ENCODE results near the gene KIAA0232.

Gene KIAA0232

GRCh38 chr4:6773616-6774540 is 8.6 kb upstream of the KIAA0232 start:
- FAIRE-seq, result no peak
- no peak for TF ChIP-seq SPI1 (IDR thresholded peaks at IDR 0.05; ENCODE audit: low read depth, low read length)
- TF ChIP-seq PAX5 (IDR thresholded peaks at IDR 0.05; ENCODE audit: insufficient read depth, low read length, severe bottlenecking), result no peak
- no peak for TF ChIP-seq TAF1 (IDR thresholded peaks at IDR 0.05; ENCODE audit: low read depth, low read length)
- no peak for TF ChIP-seq POU2F2 (IDR thresholded peaks at IDR 0.05; ENCODE audit: low read depth, low read length)
- no peak for TF ChIP-seq POLR2A (IDR thresholded peaks at IDR 0.05; ENCODE audit: low read depth, low read length)
- TF ChIP-seq POLR2AphosphoS5 (IDR thresholded peaks at IDR 0.05; ENCODE audit: low read depth, low read length), result no peak
- no peak for DNase-seq (ENCODE audit: insufficient read length, low spot score)

DNA sequence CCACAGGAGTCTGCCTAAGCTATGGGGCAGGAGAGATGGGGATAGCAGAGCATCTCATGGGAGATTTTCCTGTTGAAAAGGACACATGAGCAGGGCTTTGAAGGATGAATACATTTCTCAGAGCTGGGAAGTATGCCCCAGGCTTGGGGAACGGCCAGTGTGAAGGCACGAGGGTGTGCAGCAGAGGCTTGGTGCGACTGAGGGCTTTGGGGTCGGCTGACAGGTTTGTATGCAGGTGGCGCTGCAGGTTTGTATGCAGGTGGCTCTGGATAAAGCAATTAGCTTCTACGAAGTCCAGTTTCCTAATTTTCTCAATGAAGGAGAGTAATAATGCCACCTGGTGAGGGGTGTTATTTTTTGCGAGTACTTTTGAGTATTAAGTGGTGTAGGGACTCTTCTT is 6.8 kb upstream of the KIAA0232 start:
- no peak for DNase-seq (ENCODE audit: insufficient read length, low spot score)
- no peak for TF ChIP-seq POLR2A (IDR thresholded peaks at IDR 0.05; ENCODE audit: low read depth, low read length)
- no peak for TF ChIP-seq POLR2AphosphoS5 (IDR thresholded peaks at IDR 0.05; ENCODE audit: low read depth, low read length)
- TF ChIP-seq PAX5 (IDR thresholded peaks at IDR 0.05; ENCODE audit: insufficient read depth, low read length, severe bottlenecking), result no peak
- no peak for TF ChIP-seq TAF1 (IDR thresholded peaks at IDR 0.05; ENCODE audit: low read depth, low read length)
- no peak for TF ChIP-seq SPI1 (IDR thresholded peaks at IDR 0.05; ENCODE audit: low read depth, low read length)
- TF ChIP-seq POU2F2 (IDR thresholded peaks at IDR 0.05; ENCODE audit: low read depth, low read length), result no peak
- FAIRE-seq, result no peak

GRCh38 chr4:6776920-6777635 is 5.4 kb upstream of the KIAA0232 start:
- DNase-seq (ENCODE audit: insufficient read length, low spot score) (no peak), FAIRE-seq (no peak)
- TF ChIP-seq POU2F2 (IDR thresholded peaks at IDR 0.05; ENCODE audit: low read depth, low read length), result no peak

DNA sequence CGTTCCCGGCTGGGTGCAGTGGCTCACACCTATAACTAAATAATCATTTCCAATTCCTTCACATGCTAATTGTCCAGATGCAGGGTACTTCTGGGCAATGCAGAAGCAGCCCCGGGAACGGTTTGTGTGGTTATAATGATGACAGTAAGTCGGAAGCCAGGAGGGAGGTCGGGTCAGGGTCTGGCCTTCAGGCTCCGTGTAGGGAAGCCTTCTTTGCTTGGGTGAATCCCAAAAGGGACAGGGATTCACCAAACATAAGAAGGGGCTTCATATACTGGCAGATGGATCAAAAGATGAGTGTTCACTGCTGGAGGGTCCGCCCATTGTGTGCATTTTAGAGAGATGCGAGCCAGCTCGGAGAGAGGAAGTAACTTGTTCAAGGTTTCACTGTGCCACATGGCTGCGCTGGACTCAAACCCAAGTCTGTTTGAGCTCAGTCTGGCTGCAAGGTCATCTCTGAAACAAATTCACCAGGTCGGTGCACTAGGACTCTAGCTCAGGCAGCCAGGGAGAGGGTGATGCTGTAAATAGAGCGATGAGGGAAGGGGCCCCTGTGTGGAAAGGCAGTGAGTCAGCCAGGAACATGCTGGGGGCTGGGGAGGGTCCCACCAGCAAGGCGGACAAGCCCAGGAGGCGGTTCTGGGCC is 4.8 kb upstream of the KIAA0232 start:
- no peak for FAIRE-seq

DNA sequence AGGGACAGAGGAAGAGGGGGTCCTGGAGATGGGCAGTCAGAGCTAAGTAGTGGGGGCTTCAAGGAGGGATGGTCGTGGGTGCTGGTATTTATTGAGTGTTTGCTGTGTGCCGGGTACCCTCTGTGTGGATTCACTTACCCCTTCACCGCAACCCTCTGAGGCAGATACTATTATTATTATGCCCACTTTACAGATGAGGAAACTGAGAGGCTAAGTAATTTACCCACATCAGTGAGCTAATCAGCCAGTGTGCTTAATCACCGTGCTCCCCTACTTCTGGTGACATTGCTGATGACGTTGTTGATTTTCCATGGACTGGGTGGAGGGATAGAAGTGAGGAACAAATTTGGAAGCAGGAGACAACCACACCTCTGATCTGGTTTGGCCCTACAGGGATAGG is 4.1 kb upstream of the KIAA0232 start:
- TF ChIP-seq POLR2A (IDR thresholded peaks at IDR 0.05; ENCODE audit: low read depth, low read length) (no peak), POLR2AphosphoS5 (IDR thresholded peaks at IDR 0.05; ENCODE audit: low read depth, low read length) (no peak), POU2F2 (IDR thresholded peaks at IDR 0.05; ENCODE audit: low read depth, low read length) (no peak), TAF1 (IDR thresholded peaks at IDR 0.05; ENCODE audit: low read depth, low read length) (no peak), SPI1 (IDR thresholded peaks at IDR 0.05; ENCODE audit: low read depth, low read length) (no peak), PAX5 (IDR thresholded peaks at IDR 0.05; ENCODE audit: insufficient read depth, low read length, severe bottlenecking) (no peak)
- FAIRE-seq (no peak), DNase-seq (ENCODE audit: insufficient read length, low spot score) (no peak)

More for the DNA sequence above, 4.8 kb upstream of the KIAA0232 start:
- no peak for DNase-seq (ENCODE audit: insufficient read length, low spot score)
- TF ChIP-seq POU2F2 (IDR thresholded peaks at IDR 0.05; ENCODE audit: low read depth, low read length) (no peak), SPI1 (IDR thresholded peaks at IDR 0.05; ENCODE audit: low read depth, low read length) (peak; percentile 62)

GRCh38 chr4:6779667-6780565 is 2.6 kb upstream of the KIAA0232 start:
- FAIRE-seq, result peak; percentile 9
- TF ChIP-seq TAF1 (IDR thresholded peaks at IDR 0.05; ENCODE audit: low read depth, low read length) (no peak), SPI1 (IDR thresholded peaks at IDR 0.05; ENCODE audit: low read depth, low read length) (no peak), POU2F2 (IDR thresholded peaks at IDR 0.05; ENCODE audit: low read depth, low read length) (no peak), PAX5 (IDR thresholded peaks at IDR 0.05; ENCODE audit: insufficient read depth, low read length, severe bottlenecking) (no peak), POLR2A (IDR thresholded peaks at IDR 0.05; ENCODE audit: low read depth, low read length) (no peak), POLR2AphosphoS5 (IDR thresholded peaks at IDR 0.05; ENCODE audit: low read depth, low read length) (no peak)
- DNase-seq (ENCODE audit: insufficient read length, low spot score), result no peak

DNA sequence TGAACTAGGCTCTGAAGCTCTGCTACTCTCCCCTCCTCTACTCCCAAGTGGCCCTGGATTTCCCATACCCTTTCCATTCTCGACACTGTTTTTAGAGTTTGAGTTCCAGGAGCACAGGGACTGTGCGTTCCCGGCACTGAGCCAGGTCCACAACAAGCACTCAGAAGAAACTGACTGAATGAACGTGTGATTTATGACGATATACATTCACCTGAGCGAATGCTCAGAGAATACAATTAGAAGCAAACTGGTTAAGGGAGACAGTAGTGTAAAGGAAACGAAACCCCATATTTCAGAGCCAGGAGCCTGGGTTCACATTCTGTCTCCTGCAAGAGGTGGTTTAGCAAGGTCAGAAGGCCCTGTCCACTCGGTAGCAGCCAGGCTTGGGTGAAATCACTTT is 1.4 kb upstream of the KIAA0232 start:
- TF ChIP-seq SPI1 (IDR thresholded peaks at IDR 0.05; ENCODE audit: low read depth, low read length), result no peak
- no peak for FAIRE-seq
- DNase-seq (ENCODE audit: insufficient read length, low spot score), result no peak

GRCh38 chr4:6781561-6781960 is 966 bp upstream of the KIAA0232 start:
- FAIRE-seq (peak; percentile 9), DNase-seq (ENCODE audit: insufficient read length, low spot score) (no peak)
- TF ChIP-seq SPI1 (IDR thresholded peaks at IDR 0.05; ENCODE audit: low read depth, low read length) (no peak), POLR2AphosphoS5 (IDR thresholded peaks at IDR 0.05; ENCODE audit: low read depth, low read length) (no peak), POU2F2 (IDR thresholded peaks at IDR 0.05; ENCODE audit: low read depth, low read length) (no peak), PAX5 (IDR thresholded peaks at IDR 0.05; ENCODE audit: insufficient read depth, low read length, severe bottlenecking) (no peak), POLR2A (IDR thresholded peaks at IDR 0.05; ENCODE audit: low read depth, low read length) (no peak), TAF1 (IDR thresholded peaks at IDR 0.05; ENCODE audit: low read depth, low read length) (no peak)

DNA sequence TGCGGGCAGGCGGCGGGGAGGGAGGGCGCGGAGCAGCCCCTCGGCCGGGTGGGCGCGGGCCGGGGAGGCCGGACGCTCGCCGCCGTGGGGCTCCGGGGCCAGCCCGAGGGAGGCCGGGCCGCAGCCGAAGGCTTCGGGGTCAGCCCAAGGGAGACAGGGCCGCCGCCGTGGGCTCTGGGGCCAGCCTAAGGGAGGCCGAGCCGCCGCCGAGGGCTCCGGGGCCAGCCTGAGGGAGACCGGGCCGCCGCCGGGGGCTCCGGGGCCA is 251 bp downstream of the KIAA0232 start:
- DNase-seq (ENCODE audit: insufficient read length, low spot score) (no peak), FAIRE-seq (no peak)
- TF ChIP-seq POLR2AphosphoS5 (IDR thresholded peaks at IDR 0.05; ENCODE audit: low read depth, low read length) (no peak), POLR2A (IDR thresholded peaks at IDR 0.05; ENCODE audit: low read depth, low read length) (no peak), TAF1 (IDR thresholded peaks at IDR 0.05; ENCODE audit: low read depth, low read length) (no peak), SPI1 (IDR thresholded peaks at IDR 0.05; ENCODE audit: low read depth, low read length) (no peak), PAX5 (IDR thresholded peaks at IDR 0.05; ENCODE audit: insufficient read depth, low read length, severe bottlenecking) (no peak), POU2F2 (IDR thresholded peaks at IDR 0.05; ENCODE audit: low read depth, low read length) (no peak)

All from GM12891 (cell line).